ENCODE data around the gene CD38.
"Not testable (repeated sequence)": the region's sequence is repeated elsewhere in the genome, so short reads cannot be mapped to it uniquely, and the experiment has no call there.

CD38 gene

GRCh38 chr4:15778289-15779241 is at the start of gene CD38:
Gene CD38, plus strand, starts transcription at chr4:15778328. Its CDS starts 87 bp downstream, at chr4:15778415.
- peak; percentile 82 for DNase-seq

- no peak for DNase-seq
These were observed 48.1 kb upstream of the CD38 start for GRCh38 chr4:15729910-15730533.

- DNase-seq = not testable (repeated sequence)
These were observed 45.1 kb upstream of the CD38 start for GRCh38 chr4:15733061-15733460.

- no peak for DNase-seq
These were observed 42.6 kb upstream of the CD38 start for GRCh38 chr4:15735536-15735935.

- DNase-seq = no peak
These were observed 41.5 kb upstream of the CD38 start for GRCh38 chr4:15736514-15737050.

GRCh38 chr4:15737255-15737654 is 40.9 kb upstream of the CD38 start:
- DNase-seq = no peak

GRCh38 chr4:15738877-15739276 is 39.3 kb upstream of the CD38 start:
- DNase-seq = peak; percentile 63

GRCh38 chr4:15740764-15741404 is 37.2 kb upstream of the CD38 start:
- no peak for DNase-seq

GRCh38 chr4:15742083-15742582 is 36.0 kb upstream of the CD38 start:
- DNase-seq = no peak

GRCh38 chr4:15742637-15743036 is 35.5 kb upstream of the CD38 start:
- DNase-seq = no peak

GRCh38 chr4:15744016-15744545 is 34.0 kb upstream of the CD38 start:
- DNase-seq = no peak

- no peak for DNase-seq
These were observed 32.0 kb upstream of the CD38 start for GRCh38 chr4:15746110-15746509.

GRCh38 chr4:15749001-15749400 is 29.1 kb upstream of the CD38 start:
- no peak for DNase-seq

- DNase-seq = no peak
These were observed 27.0 kb upstream of the CD38 start for GRCh38 chr4:15751153-15751552.

GRCh38 chr4:15753081-15753480 is 25.0 kb upstream of the CD38 start:
- DNase-seq = no peak

GRCh38 chr4:15753786-15754185 is 24.3 kb upstream of the CD38 start:
- no peak for DNase-seq

- DNase-seq = no peak
These were observed 23.8 kb upstream of the CD38 start for GRCh38 chr4:15754323-15754722.

GRCh38 chr4:15755321-15756155 is 22.6 kb upstream of the CD38 start:
- DNase-seq = peak; percentile 78

- peak; percentile 86 for DNase-seq
These were observed 21.7 kb upstream of the CD38 start for GRCh38 chr4:15756361-15756861.

GRCh38 chr4:15757054-15757453 is 21.1 kb upstream of the CD38 start:
- no peak for DNase-seq

GRCh38 chr4:15758294-15758693 is 19.8 kb upstream of the CD38 start:
- no peak for DNase-seq

GRCh38 chr4:15762460-15762859 is 15.7 kb upstream of the CD38 start:
- not testable (repeated sequence) for DNase-seq

All from activated CD8-positive, alpha-beta memory T cell treated with anti-CD3 and anti-CD28 coated beads for 24 hours (primary cell).